ENCODE data around the gene ATRNL1. TPM values are rescaled to one million over a fixed set of nuclear protein-coding genes. Genes with fewer than 3 reads are reported as not detected.

Gene ATRNL1
- total and polyA plus RNA-seq, 2 experiments from 2014 or later = 4.8 to 29.7 TPM

- H2AFZ ChIP-seq = no peak overlapping the region
These were observed 802.0 kb downstream of the ATRNL1 start for GRCh38 chr10:115895166-115895565.

GRCh38 chr10:115898242-115898641, 805.1 kb downstream of the ATRNL1 start:
- no peak for ATAC-seq
- H3K9me3 Mint-ChIP-seq = no peaks in the 10 kb centered on the region
- no peak overlapping the region for H3K27ac Mint-ChIP-seq
- no peak overlapping the region for H3K27ac ChIP-seq (ENCODE audit: low read depth)
- H3K4me3 Mint-ChIP-seq = no peak overlapping the region
- no peak for TF ChIP-seq REST (IDR thresholded peaks at IDR 0.05; ENCODE audit: unreplicated experiment)
- TF ChIP-seq CTCF (conservative IDR thresholded peaks at IDR 0.05; ENCODE audit: low read depth in 2 of 2) = peak in 1 of 2 experiments; percentile 19; a peak in 1 of 4 replicates
- no peaks in the 10 kb centered on the region for H4K20me1 ChIP-seq (replicated peaks; ENCODE audit: insufficient read depth)
- H3K4me2 ChIP-seq = no peak overlapping the region
- H3K79me2 ChIP-seq (replicated peaks; ENCODE audit: insufficient read depth) = no peaks in the 10 kb centered on the region
- H2AFZ ChIP-seq = no peak overlapping the region
- peaks cover 14% of the 10 kb centered on the region for H3K4me1 Mint-ChIP-seq
- H3K4me1 ChIP-seq (ENCODE audit: insufficient read depth) = peaks cover 14% of the 10 kb centered on the region; the same call in 1 of the 2 replicates
- peaks cover 3% of the 10 kb centered on the region for H3K27me3 Mint-ChIP-seq (ENCODE audit: insufficient read depth, low read depth, poor library complexity)
- no peaks in the 10 kb centered on the region for H3K9me2 ChIP-seq (ENCODE audit: insufficient read depth)
- H3K36me3 ChIP-seq (ENCODE audit: insufficient read depth) = no peaks in the 10 kb centered on the region
- no peak for DNase-seq (ENCODE audit: low spot score)
- H3K27me3 ChIP-seq (ENCODE audit: insufficient read depth) = no peaks in the 10 kb centered on the region
- H3F3A ChIP-seq (replicated peaks; ENCODE audit: low read depth) = no peaks in the 10 kb centered on the region
- no peaks in the 10 kb centered on the region for H3K36me3 Mint-ChIP-seq (ENCODE audit: low read depth)
- H3K4me3 ChIP-seq = no peak overlapping the region

More at GRCh38 chr10:115895166-115895565, 802.0 kb downstream of the ATRNL1 start:
- no peaks in the 10 kb centered on the region for H3K4me1 ChIP-seq (ENCODE audit: insufficient read depth)
- TF ChIP-seq EZH2phosphoT487 (IDR thresholded peaks at IDR 0.05; ENCODE audit: unreplicated experiment) (no peak), NANOG (IDR thresholded peaks at IDR 0.05; ENCODE audit: borderline replicate concordance) (no peak), CREB1 (CRISPR knock-in tag; IDR thresholded peaks at IDR 0.05; ENCODE audit: low read depth) (no peak), EZH2 (IDR thresholded peaks at IDR 0.05; ENCODE audit: low read depth, unreplicated experiment) (no peak), REST (IDR thresholded peaks at IDR 0.05; ENCODE audit: unreplicated experiment) (no peak)
- H3K27me3 ChIP-seq (ENCODE audit: insufficient read depth) = no peaks in the 10 kb centered on the region
- H3K4me1 Mint-ChIP-seq = no peaks in the 10 kb centered on the region
- no peaks in the 10 kb centered on the region for H4K20me1 ChIP-seq (replicated peaks; ENCODE audit: insufficient read depth)
- H3K36me3 ChIP-seq (ENCODE audit: insufficient read depth) = no peaks in the 10 kb centered on the region
- no peaks in the 10 kb centered on the region for H3F3A ChIP-seq (replicated peaks; ENCODE audit: low read depth)
- H3K9me2 ChIP-seq (ENCODE audit: insufficient read depth) = no peaks in the 10 kb centered on the region
- no peak overlapping the region for H3K4me3 Mint-ChIP-seq
- H3K9me3 Mint-ChIP-seq = no peaks in the 10 kb centered on the region
- no peaks in the 10 kb centered on the region for H3K36me3 Mint-ChIP-seq (ENCODE audit: low read depth)
- DNase-seq (ENCODE audit: low spot score) (no peak), ATAC-seq (no peak)
- H3K27me3 Mint-ChIP-seq (ENCODE audit: insufficient read depth, low read depth, poor library complexity) = peaks cover 3% of the 10 kb centered on the region
- H3K4me3 ChIP-seq = no peak overlapping the region
- no peak overlapping the region for H3K27ac ChIP-seq (ENCODE audit: low read depth)
- H3K27ac Mint-ChIP-seq = no peak overlapping the region
- no peaks in the 10 kb centered on the region for H3K79me2 ChIP-seq (replicated peaks; ENCODE audit: insufficient read depth)
- no peak overlapping the region for H3K4me2 ChIP-seq

Data from GM23338 (cell line).